Muscle of arm (tissue), 12 donors: Measurements from ENCODE around the gene TRAP1. TPM values are rescaled to one million over a fixed set of nuclear protein-coding genes. Genes with fewer than 3 reads are reported as not detected.
"Not testable (repeated sequence)": the region's sequence is repeated elsewhere in the genome, so short reads cannot be mapped to it uniquely, and the experiment has no call there.

Experiments used
- DNase-seq: peaks from one replicate; pipeline ENCODE4 v3.0.0-alpha.2; 2013
- polyA plus RNA-seq, 12 donors: library from polyadenylated mRNA; unstranded; fragments of 120-200 nt; gene quantifications; one replicate each; pipeline ENCODE4 v1.2.1, GENCODE V29; 2013; ENCODE audit not compliant: insufficient read length in 12 of 12

TRAP1 gene
- polyA plus RNA-seq, 12 donors: 74.4 to 123 (median 93.3) TPM; not detected in 1

DNA sequence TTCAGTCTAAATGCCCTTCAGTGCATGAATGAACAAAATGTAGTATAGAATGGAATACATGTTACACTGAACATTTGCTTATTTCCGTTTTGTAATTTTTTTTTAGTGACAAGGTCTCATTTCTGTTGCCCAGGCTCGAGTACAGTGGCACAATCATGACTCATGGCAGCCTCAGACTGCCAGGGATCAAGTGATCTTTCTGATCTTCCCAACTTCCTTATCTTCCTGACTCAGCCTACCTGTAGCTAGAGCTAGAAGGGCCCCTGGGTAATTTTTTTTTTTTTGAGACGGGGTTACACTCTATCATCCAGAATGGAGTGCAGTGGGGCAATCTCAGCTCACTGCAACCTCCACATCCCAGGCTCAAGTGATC lies 98.6 kb downstream of the TRAP1 start:
- DNase-seq: no peak

DNA sequence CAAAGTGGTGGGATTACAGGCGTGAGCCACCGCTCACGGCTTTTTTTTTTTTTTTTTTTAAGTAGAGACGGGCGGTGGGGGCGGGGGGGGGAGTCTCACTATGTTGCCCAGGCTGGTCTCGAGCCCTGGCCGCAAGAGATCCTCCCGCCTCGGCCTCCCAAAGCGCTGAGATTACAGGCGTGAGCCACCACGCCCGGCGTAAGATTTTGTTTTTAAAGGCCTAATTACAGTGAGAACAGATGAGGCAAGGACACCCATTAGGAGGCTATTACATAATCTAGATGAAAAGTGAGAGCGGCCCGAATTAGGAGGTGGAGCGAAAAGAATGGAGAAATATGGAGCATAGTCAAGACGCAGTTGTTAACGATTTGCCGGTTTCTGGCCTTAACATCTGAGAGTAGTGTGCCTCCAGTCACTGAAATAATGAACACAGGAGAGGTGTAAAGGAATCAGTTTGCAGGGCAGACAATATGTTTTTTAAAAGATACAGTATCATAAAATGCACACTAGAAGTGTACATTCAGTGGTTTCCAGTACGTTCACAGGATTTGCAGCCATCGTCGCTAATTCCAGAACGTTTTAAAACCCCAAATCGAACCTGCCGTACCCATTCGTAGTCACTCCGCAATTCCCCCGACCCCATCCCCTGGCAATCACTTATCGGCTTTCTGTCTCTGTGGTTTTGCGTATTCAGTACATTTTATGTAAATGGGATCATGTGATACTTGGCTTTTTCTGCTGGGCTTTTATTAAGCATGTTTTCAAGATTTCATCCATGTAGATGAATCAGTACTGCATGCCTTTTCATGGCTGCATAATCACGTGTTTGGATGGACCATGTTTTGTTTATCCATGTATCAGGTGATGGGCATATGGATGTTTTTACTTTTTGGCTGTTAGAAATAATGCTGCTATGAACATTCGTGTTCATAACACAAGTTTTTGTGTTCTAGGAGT lies 104.5 kb downstream of the TRAP1 start:
- DNase-seq: no peak

DNA sequence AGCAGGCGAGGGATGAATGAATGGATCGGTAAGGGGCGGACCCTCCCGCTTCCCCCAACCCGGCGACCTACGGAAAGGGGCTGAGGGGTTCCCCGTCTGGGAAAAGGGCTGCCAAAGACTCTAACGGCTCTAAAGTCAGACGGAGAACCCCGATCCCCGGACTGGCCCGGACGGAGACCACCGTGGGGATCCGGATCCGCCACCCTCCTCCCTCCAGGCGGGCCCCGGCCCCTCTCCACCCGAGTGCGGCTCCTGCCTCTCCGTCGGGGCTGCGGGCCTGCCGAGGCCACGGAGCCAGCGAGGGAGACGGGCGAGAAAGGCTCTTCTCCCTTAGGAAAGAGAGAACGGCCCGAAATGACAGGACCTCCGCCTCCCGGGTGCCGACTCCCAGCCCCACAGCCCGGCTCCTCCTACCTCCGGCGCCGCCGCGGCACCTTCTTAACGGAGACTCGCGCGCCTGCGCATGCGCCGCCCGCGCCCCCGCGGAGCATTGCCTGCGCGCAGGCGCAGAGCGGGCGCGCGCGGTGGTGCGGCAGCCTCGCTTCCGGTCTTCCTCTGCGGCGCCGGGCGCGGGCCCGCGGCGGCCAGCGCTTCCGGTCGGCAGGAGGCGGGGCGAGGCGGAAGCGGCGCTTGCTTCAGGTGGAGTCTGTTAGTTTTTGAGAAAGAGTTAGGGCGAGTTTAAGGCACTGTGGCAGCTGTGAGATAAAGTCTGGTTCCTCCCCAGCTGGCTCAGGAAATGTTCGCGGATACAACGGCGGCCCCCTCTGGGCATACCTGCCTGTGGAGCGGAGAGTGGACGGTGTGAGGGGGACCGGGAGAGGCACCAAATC lies 106.0 kb downstream of the TRAP1 start, which contains the start of gene SLX4:
Gene SLX4, minus strand, starts transcription at position 461 of the 830 bp plus-strand sequence. CDS start 2,642 bp downstream, outside the sequence.
- peak; percentile 93 for DNase-seq

DNA sequence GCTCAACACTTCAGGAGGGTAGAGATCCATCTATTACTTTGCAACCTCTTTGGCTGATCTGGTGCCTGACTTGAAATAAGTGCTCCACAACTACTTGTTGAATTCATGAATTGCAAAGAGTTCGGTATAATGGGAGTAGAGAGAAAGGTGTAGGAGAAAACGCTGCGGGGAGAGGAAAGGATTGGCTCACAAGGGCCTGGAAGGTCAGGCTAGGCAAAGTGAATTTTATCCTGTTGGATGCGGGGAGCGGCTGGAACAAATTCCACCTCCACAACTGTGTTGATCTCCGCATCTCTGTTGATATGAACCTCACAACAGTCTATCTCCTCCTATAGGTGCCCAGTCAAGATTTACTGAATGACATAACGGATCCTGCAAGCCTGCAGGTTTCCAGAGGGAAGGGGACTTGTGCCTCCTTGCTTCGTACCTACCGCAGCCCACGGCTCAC lies 106.6 kb downstream of the TRAP1 start:
- no peak for DNase-seq

DNA sequence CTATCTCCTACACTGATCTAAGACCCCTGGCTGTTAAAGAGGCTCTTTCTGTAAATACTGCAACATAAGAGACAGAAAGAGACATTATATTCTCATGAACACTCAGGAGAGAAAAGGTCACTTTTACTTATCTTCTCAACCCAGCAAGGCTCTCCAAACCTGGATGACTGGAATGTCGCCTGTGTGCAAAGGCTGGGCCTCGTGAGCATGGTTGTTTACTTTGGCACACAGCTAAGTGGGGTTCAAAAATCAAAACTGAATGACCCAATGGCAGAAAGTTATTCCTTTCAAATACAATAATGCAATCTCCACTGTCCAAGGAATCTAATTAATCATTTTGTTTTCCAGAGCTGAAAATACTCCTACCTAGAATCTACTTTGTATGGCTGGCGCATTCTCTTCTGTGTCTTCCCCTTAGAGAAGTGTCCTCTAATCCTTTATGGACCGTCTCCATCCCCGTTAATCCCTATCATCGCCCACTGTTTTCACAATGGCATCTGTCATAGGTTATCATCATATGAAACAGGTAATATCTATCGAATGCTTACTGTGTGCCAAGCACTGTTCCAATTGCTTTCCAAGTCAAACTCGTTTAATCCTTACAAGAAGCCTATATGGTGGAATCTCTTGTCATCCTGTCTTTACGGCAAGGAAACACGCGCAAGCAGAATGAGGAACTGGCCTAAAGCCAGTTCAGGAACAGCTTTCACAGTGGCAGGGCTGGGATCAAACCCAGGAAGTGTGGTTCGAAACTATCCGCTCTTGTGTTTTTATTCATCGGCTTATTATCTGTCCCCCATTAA lies 107.2 kb downstream of the TRAP1 start:
- DNase-seq: peak; percentile 13

DNA sequence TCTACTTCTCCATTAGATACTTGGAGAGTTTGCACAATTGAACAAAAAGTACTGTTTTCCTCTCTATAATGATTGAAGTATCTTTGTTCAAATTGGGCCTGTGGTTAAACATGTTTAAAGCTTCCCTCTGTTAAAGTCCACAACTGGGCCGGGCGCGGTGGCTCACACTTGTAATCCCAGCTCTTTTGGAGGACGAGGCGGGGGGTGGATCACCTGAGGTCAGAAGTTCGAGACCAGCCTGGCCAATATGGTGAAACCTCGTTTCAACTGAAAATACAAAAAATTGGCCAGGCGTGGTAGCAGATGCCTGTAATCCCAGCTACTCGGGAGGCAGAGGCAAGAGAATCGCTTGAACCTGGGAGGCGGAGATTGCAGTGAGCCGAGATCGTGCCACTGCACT lies 108.3 kb downstream of the TRAP1 start:
- not testable (repeated sequence) for DNase-seq

DNA sequence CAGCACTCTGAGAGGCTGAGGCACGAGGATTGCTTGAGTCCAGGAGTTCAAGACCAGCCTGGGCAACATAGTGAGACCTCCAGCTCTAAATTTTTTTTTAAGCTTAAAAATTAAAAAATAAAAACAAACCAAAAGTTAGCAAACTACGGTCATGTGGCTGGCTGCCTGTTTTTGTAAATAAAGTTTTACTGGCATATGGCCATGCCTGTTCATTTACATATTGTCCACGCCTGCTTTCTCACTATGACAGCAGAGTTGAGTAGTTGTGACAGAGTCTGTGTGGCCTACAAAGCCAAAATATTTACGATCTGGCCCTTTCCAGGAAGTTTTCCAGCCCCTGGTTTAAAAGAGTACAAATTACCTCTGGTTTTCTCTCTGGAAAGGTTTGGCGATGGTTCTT lies 109.3 kb downstream of the TRAP1 start:
- DNase-seq: no peak

Other genes with a start within 250 kb of the TRAP1 start
- gene C16orf90, start 222.0 kb downstream of the TRAP1 start, polyA plus RNA-seq: not detected
- 10 to 100 TPM in 11 of 12 donors, not detected in 1; 15.6 to 29.4 (median 24.6) TPM for gene CLUAP1, start 216.5 kb downstream of the TRAP1 start, polyA plus RNA-seq
- gene NLRC3, start 140.1 kb downstream of the TRAP1 start, polyA plus RNA-seq: 1 to 10 TPM in 3 of 12 donors, under 1 TPM in 7, not detected in 2; 0.79 to 2.4 (median 0.92) TPM
- 1 to 10 TPM in 11 of 12 donors, not detected in 1; 3.5 to 8.8 (median 4.2) TPM for gene SLX4, start 105.9 kb downstream of the TRAP1 start, polyA plus RNA-seq
- gene DNASE1, start 62.8 kb downstream of the TRAP1 start, polyA plus RNA-seq: 100 to 1,000 TPM in 1 of 12 donors, 10 to 100 TPM in 11; 12.8 to 116 (median 18.0) TPM
- gene CREBBP, start 163.2 kb upstream of the TRAP1 start, polyA plus RNA-seq: 100 to 1,000 TPM in 1 of 12 donors, 10 to 100 TPM in 10, not detected in 1; 39.6 to 100 (median 45.4) TPM